Central memory CD4-positive, alpha-beta T cell (primary cell): ENCODE data around the gene GNPTAB.
"Not testable (repeated sequence)": the region's sequence is repeated elsewhere in the genome, so short reads cannot be mapped to it uniquely, and the experiment has no call there.

Source experiments
- DNase-seq: peaks from one replicate; pipeline ENCODE4 v3.0.0; 2022
- total RNA-seq, 3 experiments: gene quantifications; one replicate each; lab custom pipeline; 2026; lab: John Stamatoyannopoulos, UW

GNPTAB gene
- 46.6 to 109 (median 77.6) reads per million in 3 experiments for total RNA-seq

DNA sequence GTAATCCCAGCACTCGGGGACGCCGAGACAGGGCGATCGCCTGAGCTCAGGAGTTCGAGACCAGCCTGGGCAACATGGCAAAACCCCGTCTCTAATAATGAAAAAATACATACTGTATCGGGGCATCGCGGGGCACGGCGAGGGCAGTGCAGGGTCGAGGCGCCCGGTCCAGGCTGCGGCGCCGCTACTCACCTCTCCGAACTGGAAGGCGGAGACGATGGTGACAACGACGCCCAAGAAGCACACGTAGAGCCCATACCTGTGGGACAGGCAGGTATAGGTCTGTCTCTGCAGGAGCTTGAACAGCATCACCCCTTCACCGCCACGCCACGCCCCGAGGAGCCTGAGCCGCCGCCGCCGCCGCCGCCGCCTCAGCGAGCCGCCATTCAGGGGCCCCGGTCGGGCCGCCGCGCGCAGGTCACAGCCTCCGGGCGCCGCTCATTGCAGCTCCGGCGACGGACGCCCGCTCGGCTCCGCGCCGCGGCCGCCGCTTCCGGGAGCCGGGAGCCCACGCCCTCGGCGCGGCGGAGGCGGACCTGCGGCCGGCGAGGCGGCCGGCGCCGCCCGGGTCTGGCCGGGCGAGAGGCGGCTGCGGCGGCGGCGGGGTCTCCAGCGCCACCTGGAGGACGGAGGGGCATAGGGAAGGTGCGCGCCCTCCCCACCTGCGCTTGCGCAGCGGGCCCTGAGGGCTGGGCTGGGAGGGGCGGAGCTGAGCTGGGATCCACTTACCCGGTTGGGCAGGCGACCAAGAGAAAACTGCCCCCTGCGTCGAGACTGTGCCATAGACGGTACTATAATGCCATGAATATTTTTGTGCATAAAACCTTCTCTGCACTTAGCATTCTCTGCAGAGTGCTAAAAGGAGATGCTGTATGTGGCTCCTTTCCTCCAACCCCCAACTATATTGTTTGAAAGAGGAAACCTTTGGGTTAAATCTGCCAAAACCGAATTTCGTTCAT, at the start of gene GNPTAB:
GNPTAB (minus strand) TSS at position 593 of the 959 bp plus-strand sequence; CDS start at position 309, 284 bp downstream.
- peak; percentile 93 for DNase-seq

DNA sequence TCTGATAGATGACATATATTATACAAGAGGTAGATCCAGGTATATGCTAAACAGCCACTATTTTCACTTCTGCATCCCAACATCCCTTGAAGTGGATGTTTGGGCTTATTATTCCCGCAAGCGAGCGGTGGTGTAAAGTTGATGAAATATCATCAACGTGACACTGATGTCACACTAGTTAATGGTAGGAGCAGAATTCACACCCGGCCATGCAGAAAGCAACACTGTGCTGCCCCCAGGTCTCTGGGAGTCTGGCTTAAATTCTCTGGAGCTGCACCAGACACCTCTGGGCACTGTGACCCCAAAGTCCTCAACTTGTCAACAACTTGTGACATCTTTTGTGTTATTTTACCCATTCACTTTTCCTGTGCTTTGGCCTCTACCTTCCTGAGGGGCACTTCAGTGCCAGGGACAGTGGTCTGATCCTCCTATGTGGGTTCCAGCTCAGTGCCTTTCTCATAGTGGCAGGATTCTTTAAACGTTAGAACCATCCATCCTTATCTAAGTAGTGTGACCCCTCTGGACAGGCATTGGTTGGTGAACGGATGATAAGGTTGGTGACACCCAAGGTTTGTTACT, 47.6 kb upstream of the GNPTAB start:
- DNase-seq = no peak

DNA sequence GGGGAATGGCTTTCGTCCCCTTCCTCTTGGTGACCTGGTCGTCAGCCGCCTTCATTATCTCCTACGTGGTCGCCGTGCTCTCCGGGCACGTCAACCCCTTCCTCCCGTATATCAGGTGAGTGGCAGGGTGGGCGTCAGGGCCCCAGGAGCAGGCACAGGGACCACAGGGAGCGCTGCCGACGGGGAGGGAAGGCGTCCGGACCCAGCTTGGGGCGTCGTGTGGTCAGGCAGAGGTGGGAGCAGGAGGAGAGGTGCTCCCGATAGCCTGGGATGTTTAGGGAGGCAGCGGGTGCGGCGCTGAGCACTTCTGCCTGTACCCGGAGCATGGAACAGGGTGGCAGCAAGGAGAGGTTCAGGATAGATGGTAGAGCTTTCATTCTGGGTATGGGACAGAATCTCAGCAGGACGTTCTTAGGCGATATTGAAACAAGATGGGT, 47.1 kb upstream of the GNPTAB start:
- no peak for DNase-seq

DNA sequence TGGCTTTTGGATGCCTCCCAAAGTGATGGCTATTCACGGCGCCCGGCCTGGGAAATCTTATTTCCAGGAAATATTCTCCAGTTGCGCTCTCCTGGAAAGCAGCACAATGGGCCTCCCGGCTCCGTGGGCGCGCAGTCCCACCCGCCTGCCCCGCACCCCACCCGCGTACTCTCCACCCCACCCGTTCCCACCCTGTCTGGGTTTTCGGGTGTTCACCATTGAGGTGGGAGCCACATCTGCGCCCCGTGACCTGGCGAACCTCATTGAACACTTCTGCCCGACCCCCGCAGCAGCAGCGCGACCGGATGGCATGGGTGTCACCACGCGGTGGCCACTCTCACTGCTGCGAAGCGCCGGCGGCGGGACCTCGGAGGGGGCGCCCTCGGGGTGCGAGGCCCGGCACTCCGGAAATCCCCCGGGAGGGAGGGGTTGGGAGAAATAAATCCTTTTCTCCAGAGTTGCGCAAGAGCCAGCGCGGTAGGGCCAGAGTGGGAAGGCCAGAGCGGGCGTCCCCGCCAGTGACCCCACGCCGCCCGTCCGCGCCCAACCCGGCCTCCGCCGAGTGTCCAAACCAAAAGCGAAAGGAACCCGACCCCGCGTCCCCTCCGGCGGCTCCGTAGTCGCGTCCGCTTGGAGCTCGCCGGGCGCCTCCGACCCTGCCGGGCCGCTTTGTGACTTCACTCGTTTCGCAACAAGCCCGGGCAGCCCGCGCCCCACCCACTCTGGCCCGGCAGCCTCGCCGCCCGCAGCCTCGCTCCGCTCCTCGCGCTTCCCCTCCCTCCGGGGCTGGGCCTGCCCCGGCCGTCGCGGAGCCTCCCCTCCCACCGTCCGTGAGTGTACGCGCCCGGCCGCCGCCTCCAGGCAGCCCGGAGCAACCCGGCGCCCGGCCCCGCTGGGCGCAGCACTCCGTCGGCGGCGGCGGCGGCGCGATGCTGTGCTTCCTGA, 46.4 kb upstream of the GNPTAB start, which contains the start of gene DRAM1:
DRAM1 (plus strand) TSS at position 720 of the 945 bp plus-strand sequence; CDS start at position 930, 210 bp downstream.
- peak; percentile 60 for DNase-seq

DNA sequence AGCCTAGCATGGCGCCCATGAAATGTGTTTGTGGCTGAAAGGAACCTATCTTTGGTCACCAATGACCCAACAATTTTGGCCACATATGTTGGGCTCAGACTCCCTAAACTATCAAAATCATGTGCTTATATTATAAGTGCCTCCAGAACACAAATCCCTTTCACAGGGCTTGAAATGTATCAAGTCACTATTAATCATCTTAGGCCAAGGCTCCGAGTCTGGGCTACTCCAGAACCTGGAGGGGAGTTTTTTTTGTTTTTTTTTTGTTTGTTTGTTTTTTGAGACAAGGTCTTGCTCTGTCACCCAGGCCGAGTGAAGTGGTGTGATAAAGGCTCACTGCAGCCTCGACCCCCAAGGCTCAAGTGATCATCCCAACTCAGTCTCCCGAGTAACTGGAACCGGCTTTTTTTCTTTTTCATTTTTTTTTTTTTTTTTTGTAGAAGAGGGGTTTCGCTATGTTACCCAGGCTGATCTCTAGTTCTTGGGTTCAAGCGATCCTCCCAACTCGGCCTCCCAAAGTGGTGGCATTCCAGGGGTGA, 45.6 kb upstream of the GNPTAB start:
- DNase-seq = no peak

DNA sequence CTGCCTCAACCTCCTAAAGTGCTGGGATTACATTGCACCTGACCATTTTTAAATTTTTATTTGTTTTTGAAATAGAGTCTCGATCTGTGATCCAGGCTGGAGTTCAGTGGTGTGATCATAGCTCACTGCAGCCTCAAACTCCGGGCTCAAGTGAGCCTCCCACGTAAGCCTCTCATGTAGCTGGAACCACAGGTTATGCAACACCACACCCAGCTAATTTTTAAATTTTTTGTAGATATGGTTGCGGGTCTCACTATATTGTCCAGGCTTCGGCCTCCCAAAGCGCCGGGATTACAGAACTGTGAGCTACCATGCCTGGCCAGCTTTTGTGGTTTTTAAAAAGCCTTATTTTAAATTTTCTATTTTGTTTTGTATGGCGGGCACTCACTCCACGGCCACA, 44.4 kb upstream of the GNPTAB start:
- no peak for DNase-seq

DNA sequence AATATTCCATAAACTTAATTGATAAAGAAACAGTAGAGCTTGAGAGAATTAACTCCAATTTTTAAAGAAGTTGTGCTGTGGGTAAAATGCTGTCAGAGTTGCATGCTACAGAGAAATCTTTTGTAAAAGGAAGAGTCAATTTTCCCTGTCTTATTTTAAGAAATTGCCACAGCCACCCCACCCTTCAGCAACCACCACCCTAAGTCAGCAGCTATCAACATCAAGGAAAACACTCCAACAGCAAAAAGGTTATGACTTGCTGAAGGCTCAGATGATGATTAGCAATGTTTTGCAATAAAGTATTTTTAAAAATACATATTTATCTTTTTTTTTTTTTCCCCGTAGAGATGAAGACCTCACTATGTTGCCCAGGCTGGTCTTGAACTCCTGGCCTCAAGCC, 40.2 kb upstream of the GNPTAB start:
- DNase-seq = no peak

DNA sequence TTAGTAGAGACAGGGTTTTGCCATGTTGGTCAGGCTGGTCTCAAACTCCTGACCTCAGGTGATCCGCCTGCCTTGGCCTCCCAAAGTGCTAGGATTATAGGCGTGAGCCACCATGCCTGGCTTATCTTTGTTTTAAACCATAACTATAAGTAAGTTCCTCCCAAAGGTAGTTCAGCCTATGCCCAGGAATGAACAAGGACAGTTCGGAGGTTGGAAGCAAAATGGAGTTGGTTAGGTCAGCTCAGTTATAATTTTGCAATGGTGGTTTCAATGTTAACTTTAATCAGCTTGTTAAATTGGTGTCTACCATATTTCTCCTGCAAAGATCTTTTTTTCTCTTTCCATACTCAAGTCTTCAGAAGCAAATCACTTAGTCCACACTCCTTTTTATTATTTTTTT, 36.9 kb upstream of the GNPTAB start:
- DNase-seq = not testable (repeated sequence)

DNA sequence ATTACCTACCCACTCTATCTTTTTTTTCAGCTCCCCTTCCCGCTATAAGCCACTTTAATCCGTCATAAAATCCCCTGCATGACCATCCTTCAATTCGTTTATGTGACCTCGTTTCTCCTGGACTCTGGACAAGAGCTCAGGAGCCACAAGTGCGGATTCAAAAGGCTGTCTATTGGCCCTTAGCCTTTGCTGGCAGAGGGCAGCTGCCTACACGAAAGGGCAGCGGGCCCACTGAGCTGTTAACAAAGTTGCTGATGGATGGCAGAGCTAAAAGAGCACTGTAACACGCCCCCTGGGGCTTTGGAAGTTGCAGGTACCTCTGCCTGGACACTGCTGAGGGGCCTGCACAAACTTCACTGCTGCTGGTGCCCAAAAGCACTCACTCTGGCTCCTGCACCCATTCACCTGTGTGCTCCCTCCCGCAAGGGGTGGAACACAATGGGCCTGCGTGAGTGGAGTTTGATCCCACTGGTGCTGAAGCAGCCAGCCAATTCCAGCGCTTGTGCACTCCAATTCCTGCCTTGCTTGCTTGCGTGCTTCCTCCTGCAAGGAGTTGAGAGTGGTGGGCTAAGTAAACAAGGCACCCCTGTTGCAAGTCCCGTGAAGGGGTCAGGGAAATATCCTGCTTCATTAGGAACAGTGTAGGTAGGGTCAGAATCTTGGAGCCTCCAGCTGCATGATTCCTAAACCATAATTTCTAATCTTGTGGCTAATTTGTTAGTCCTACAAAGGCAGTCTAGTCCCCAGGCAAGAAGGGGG, 36.0 kb upstream of the GNPTAB start:
- DNase-seq = no peak

DNA sequence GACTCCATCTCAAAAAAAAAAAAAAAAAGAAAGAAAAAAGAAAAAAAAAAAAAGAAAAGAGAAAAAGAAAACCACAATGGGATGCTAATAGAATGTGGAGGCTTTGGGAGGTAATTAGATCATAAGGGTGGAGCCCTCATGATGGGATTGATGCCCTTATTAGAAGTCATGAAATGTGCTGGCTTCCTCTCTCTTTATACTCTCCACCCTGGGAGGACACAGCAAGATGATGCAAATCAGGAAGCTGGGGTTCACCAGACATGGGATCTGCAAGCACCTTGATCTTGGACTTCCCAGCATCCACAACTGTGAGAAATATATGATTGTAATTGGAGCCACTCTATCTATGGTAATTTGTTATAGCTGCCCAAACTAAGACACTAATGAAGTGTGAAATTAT, 33.2 kb upstream of the GNPTAB start:
- DNase-seq = no peak

DNA sequence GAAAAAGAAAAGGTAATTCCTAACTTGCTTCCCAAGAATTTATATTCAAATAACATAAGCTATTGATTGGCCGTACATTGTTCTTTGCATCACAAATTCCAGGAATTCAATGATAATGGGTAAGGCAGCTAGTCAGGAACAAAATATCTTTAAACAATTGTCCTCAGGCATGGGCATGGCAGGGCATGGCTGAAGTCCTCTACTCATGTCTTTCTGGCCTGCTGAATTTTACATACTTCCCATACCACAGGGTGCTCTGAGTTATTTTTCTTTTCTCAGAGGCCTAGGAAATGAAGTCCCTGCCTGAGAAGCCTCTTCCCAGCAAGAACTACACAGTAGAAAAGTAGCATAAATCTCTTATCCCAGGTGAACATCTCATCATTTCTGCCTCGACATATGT, 31.5 kb upstream of the GNPTAB start:
- DNase-seq = no peak

DNA sequence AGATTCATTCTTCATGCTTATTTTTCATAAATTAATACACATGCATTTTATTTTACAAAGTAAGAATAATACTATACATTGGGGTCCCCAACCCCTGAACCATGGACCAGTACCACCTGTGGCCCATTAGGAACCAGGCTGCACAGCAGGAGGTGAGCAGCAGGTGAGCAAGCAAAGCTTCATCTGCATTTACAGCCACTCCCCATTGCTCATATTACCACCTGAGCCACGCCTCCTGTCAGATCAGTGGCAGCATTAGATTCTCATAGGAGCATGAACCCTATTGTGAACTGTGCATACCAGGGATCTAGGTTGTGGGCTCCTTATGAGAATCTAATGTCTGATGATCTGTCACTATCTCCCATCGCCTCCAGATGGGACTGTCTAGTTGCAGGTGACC, 30.9 kb upstream of the GNPTAB start:
- not testable (repeated sequence) for DNase-seq

DNA sequence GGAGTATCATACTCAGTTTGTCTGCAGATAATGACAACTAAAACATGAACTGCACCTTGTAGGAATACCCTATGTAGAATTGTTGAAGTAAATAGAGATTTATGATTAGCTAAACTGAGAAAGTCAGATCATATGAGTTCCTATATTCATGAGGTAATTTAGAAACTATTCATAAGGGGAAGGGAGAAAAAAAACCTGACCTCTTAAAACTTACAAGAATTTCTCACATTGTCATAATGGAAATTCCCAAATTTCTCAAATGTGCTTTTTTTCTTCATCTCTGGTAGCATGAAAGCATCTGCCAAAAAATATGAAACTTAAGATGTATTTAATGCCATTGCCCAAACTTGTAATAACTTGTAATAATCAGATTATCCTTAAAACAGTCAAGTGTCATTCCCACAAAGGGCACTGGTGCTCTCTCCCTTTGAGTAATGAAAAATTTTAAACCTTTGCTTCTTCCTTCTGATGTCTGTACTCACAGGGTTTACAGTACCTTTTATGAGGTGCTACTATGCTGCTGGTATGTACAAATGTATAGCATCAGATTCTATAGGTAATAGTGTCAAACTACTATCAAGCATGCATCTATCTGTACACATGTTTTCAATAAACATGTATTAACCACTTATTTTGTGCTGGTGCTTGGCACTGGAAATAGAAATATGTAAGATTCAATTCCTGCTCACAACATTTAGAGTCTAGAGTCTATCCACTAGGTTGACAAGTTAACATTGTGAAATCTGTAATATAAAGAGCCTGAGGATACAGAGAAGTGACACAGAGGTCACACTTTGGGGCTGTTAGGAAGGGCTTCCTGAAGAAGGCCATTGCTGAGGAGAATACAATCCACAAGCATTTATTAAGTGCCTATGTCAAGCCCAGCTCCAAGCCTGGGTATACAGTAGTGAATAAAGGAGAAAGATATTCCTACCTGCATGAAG, 29.2 kb upstream of the GNPTAB start:
- DNase-seq = no peak

DNA sequence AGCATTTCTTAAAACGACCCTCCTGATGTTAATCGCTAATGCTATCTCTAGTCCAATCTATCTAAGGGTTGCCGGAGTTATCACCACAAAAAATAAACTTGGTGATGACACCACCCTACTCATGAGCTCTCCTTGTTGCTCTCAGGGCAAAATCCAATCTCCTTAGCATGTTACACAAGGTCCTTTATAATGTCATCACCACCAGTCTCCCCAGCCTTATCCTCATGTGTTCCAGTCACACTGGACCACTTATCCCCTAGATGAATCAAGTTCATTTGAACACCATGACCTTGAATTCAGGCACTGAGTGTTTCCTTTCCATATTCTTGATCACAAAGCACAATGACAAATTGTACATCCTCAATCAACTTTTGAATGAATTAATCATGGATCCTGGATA, 27.6 kb upstream of the GNPTAB start:
- no peak for DNase-seq

DNA sequence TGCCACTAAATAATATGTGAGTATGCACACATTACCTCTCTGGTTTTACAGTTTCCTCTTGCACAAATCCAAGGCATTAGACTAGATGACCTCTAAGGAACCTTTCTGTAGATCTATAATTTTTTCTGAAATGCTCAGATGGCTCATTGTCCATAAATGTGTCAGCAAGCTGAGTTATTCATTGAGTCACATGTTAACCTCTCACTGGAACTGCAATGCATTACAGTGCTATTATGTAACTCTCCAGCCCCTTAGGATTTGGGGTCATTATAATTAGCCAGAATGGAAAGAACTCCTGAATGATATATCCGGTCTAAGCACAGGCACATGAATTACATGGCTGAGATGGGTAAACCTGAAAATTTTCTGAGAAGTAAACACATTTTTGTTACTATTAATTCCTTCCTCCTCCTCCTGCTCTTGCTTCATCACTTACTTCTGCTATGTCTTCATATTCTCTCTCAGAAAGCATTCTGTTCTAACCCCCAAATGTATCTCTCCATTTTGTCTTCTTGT, 26.3 kb upstream of the GNPTAB start:
- DNase-seq = no peak

DNA sequence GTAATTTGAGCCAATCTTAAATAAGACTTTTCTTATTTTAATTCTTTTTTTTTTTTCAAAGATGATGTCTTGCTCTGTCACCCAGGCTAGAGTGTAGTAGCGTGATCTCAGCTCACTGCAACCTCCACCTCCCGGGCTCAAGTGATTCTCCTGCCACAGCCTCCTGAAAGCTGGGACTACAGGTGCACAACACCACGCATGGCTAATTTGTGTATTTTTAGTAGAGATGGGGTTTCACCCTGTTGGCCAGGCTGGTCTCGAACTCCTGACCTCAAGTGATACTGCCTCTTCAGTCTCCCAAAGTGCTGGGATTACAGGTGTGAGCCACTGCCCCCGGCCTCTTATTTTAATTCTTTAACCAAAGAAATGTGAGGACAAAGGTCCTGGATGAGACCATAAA, 25.9 kb upstream of the GNPTAB start:
- not testable (repeated sequence) for DNase-seq

DNA sequence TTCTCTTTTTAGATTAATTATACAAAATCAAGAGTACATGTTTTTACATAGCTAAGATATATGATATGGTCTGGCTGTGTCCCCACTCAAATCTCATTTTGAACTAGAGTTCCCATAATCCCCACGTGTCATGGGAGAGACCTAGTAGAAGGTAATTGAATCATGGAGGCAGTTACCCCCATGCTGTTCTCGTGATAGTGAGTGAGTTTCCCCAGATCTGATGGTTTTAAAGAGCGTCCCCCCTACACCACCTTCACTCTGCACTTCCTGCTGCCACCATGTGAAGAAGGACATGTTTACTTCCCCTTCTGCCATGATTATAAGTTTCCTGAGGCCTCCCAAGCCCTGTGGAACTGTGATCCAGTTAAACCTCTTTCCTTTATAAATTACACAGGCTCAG, 25.2 kb upstream of the GNPTAB start:
- no peak for DNase-seq

DNA sequence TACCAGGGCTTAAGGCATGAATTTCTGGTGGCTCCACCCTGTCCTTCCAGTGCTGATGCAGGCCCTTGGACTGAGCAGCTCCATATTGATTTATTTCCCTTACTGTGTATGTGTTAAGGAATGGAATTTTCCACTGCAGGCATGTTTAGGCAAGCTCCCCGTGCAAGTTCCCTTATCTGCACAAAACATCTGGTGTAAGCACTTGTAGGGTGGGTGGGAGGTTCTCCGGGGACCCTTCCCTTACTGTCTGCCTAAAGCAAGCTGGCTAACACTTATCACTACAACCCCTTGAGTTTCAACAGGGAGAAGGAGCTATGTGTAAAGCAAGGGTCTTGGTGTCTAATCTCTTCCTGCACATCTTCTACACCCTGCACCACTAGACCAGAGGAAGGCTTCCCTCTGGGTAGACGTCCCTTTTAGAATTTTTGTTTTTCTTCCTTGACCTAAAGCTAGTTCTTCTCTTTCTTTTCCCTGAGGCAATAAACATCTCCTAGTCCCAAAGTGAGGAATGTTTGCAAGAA, 24.7 kb upstream of the GNPTAB start:
- DNase-seq = no peak

DNA sequence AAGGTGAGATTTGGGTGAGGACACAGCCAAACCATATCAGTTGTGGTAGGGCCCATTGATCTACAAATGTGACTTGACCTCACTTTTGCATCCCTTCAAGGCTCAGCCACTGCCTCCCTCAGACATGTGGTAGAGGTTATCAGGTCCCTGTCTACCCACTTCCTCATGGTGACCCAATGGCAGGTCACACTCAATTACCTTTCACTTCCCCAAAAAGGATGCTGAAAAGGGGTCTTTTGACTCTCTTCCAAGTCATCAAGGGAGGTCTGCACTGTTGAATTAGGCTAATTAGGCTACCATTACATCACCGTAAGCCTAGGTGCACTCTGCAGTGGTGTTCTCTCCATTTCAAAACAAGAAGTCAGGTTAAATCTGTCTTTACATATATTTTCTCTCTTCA, 24.0 kb upstream of the GNPTAB start:
- no peak for DNase-seq

DNA sequence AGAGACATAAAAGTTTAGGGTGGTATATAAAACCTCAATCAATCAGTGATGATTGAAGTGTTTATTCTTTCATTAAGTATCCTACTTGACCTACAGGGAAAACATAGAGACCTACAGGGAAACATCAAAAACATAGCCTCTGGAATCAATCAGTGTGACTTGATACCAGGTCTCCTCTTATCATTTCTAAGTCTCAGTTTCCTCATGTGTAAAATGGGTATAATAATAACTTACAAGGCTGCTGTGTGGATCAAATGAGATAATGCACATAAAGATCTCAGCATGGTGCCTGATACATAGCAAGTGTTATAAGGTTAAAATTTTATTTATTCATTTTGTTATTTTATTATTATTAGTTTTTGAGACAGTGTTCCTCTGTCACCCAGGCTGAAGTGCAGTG, 22.2 kb upstream of the GNPTAB start:
- DNase-seq = no peak
